Measurements from ENCODE around the gene AANAT. TPM values are rescaled to one million over a fixed set of nuclear protein-coding genes. Genes with fewer than 3 reads are reported as not detected.

The AANAT gene
- total RNA-seq, 4 donors from 2014 or later, result not detected

DNA sequence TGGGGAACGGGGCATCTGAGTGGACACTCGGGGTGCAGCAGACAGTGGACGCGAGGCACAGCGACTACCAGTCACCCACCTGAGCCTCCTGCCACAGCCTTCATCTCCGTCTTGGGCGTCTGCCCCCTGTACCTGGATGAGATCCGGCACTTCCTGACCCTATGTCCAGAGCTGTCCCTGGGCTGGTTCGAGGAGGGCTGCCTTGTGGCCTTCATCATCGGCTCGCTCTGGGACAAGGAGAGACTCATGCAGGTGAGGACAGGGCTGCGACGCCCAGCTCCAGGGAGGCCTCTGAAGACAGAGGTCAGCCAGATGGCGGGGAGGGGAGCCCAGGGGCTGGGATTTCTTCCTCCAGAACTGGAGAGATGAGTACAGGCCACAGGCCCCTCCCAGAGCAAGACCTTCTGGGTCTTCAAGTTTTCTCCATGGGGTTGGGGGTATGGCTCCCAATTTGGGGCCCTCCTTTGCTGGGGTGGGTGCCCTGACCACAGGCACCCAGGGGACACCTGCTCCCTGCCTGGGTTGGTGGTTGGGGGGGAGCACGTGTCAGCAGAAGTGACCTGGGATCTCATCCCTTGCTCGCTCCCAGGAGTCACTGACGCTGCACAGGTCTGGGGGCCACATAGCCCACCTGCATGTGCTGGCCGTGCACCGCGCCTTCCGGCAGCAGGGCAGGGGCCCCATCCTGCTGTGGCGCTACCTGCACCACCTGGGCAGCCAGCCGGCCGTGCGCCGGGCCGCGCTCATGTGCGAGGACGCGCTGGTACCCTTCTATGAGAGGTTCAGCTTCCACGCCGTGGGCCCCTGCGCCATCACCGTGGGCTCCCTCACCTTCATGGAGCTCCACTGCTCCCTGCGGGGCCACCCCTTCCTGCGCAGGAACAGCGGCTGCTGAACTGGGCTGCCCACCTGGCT, 1.9 kb downstream of the AANAT start:
- TF ChIP-seq POLR2A (IDR thresholded peaks at IDR 0.05) (no peak), EP300 (IDR thresholded peaks at IDR 0.05) (no peak), POLR2AphosphoS5 (IDR thresholded peaks at IDR 0.05) (no peak)
- TF ChIP-seq, protein P1, sequence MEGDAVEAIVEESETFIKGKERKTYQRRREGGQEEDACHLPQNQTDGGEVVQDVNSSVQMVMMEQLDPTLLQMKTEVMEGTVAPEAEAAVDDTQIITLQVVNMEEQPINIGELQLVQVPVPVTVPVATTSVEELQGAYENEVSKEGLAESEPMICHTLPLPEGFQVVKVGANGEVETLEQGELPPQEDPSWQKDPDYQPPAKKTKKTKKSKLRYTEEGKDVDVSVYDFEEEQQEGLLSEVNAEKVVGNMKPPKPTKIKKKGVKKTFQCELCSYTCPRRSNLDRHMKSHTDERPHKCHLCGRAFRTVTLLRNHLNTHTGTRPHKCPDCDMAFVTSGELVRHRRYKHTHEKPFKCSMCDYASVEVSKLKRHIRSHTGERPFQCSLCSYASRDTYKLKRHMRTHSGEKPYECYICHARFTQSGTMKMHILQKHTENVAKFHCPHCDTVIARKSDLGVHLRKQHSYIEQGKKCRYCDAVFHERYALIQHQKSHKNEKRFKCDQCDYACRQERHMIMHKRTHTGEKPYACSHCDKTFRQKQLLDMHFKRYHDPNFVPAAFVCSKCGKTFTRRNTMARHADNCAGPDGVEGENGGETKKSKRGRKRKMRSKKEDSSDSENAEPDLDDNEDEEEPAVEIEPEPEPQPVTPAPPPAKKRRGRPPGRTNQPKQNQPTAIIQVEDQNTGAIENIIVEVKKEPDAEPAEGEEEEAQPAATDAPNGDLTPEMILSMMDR (IDR thresholded peaks at IDR 0.05), result no peak
- Histone ChIP-seq H3K36me3 (peaks cover 0 to 34% of the 10 kb centered on the region in 2 donors), H3K4me3 (no peak overlapping the region), H3K27ac (no peak overlapping the region), H3K4me1 (peaks cover 0 to 6% (median 0%) of the 10 kb centered on the region in 3 donors), H3K9me3 (no peaks in the 10 kb centered on the region), H3K27me3 (no peaks in the 10 kb centered on the region)
- no peak for ATAC-seq
- no CpG with 5 or more reads among the region's 38 CpGs for WGBS, 2 donors (ENCODE audit: low coverage in 1 of 2)

DNA sequence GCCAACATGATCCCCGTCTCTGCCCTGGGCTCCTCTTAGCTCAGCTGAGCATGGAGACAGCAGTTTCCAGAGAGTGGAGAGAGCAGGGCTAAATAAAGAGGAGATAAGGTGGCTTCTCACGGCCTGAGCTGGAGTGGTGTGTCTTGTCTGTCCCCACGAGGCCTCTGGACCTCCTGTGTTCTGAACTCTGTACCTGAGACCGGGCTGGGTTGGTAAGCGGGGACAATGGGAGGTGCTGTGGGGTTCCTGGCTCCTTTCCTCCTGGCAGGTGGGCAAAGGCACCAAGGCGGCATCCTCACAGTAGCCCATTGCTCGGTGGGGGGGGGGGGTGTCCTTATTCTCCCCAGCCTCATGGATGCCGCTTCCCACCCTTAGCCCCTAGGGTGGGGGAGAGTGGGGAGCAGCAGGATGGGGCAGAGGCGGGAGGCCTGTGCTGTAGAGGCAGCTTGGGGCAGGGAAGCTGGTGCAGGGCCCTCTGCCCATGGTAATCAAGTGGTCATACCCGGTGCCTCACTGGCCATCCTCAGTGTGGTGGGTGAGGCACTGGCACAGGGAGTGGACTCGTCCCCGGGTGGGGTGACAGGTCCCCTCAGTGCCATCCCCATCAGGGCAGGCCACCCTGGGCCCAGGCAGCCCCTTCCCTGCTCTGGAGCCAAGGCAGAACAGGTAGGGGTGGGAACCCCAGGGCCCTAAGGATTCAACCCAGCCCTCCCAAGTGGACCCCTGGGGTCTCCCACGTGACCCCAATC, 2.8 kb downstream of the AANAT start:
- TF ChIP-seq POLR2A (IDR thresholded peaks at IDR 0.05) (no peak), POLR2AphosphoS5 (IDR thresholded peaks at IDR 0.05) (no peak), EP300 (IDR thresholded peaks at IDR 0.05) (no peak)
- TF ChIP-seq, protein P1 (IDR thresholded peaks at IDR 0.05), result no peak
- Histone ChIP-seq H3K4me3 (no peak overlapping the region), H3K9me3 (no peaks in the 10 kb centered on the region), H3K27me3 (no peaks in the 10 kb centered on the region), H3K36me3 (peaks cover 0 to 40% of the 10 kb centered on the region in 2 donors), H3K4me1 (peaks cover 0 to 6% (median 0%) of the 10 kb centered on the region in 3 donors), H3K27ac (no peak overlapping the region)
- 80% methylated on average over 1 of the region's 13 CpGs; no CpG with 5 or more reads in 1 of the 2 donors for WGBS, 2 donors (ENCODE audit: low coverage in 1 of 2)
- no peak for ATAC-seq

DNA sequence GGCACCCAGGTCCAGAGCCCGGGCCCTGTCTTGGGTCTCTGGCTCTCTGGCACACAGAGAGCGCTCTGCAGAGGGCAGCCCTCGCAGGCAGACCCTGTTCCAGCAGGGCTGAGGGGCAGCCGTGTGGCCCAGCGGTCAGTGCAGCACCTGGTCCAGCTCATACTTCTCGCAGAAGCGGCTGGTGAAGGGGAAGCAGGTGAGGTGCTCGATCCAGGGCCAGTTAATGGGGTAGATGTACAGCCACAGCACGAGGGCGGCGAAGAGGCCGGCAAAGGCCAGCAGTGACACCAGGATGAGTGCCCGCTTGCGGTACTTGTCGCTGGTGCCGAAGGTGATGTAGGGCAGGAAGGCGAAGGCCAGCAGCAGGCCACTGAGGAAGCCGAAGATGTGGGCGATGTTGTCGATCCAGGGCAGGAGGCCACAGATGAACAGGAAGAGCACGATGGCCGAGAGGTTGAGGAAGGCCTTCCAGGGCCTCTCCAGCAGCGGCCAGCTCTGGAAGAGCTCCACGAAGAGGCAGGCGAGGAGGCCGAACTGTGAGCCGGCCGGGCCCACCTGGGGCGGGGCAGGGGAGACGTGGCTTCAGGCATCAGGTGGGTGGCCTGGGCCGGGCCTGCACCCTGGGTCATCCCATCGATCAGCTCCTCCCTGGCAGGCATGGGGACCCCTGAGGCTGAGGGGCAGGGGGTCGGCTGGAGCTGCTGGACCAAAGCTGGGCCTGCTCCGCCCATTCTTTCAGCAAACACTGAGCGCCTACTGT, 4.3 kb downstream of the AANAT start:
- 80 to 86% methylated on average over 2 to 11 of the region's 35 CpGs for WGBS, 2 donors (ENCODE audit: low coverage in 1 of 2)
- peaks cover 0 to 40% of the 10 kb centered on the region in 2 donors for H3K36me3 ChIP-seq
- ATAC-seq, result no peak

DNA sequence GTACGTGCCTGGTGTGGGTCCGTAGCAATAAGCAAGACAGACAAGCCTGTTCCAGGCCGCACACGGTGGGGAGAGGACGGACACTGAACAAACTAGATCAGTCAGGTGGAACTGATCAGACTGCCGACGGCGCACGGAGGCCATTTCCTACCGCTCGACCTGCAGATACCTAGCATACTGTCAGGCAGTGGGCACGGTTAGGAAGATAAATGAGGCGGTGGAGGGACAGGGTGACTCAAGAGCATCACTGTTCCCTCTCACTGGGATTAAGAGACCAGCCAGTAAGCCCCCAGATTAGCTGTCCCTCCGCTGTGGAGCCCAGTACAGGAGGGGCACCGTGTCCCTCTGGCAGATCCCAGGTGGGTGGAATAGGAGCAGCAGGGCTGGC, 4.8 kb downstream of the AANAT start:
- Histone ChIP-seq H3K27ac (no peak overlapping the region), H3K4me1 (no peaks in the 10 kb centered on the region), H3K9me3 (no peaks in the 10 kb centered on the region), H3K36me3 (peaks cover 0 to 40% of the 10 kb centered on the region in 2 donors), H3K4me3 (no peak overlapping the region), H3K27me3 (no peaks in the 10 kb centered on the region)
- 85 to 100% methylated on average over 1 to 7 of the region's 15 CpGs for WGBS, 2 donors (ENCODE audit: low coverage in 1 of 2)
- TF ChIP-seq, protein P1 (IDR thresholded peaks at IDR 0.05), result no peak
- no peak for TF ChIP-seq POLR2AphosphoS5 (IDR thresholded peaks at IDR 0.05)
- no peak for TF ChIP-seq POLR2A (IDR thresholded peaks at IDR 0.05)
- TF ChIP-seq EP300 (IDR thresholded peaks at IDR 0.05), result no peak
- ATAC-seq, result no peak

More for the DNA sequence above, 4.3 kb downstream of the AANAT start:
- no peaks in the 10 kb centered on the region for H3K27me3 ChIP-seq
- no peak overlapping the region for H3K4me3 ChIP-seq
- H3K27ac ChIP-seq, result no peak overlapping the region
- H3K9me3 ChIP-seq, result no peaks in the 10 kb centered on the region
- no peaks in the 10 kb centered on the region for H3K4me1 ChIP-seq
- no peak for TF ChIP-seq POLR2A (IDR thresholded peaks at IDR 0.05)
- TF ChIP-seq EP300 (IDR thresholded peaks at IDR 0.05), result no peak
- TF ChIP-seq, protein P1 (IDR thresholded peaks at IDR 0.05), result no peak
- TF ChIP-seq POLR2AphosphoS5 (IDR thresholded peaks at IDR 0.05), result no peak

Measured in gastroesophageal sphincter (tissue), 4 donors.